HepG2 (cell line): Measurements from ENCODE around the gene OGFR. TPM values are rescaled to one million over a fixed set of nuclear protein-coding genes. Genes with fewer than 3 reads are reported as not detected.

Experiments
- ARHGAP35 ChIP-seq: sonication (generic); formaldehyde crosslinking; IDR thresholded peaks from 2 replicates; pipeline ENCODE4 v1.9.0; 2022; ENCODE audit warnings: mild to moderate bottlenecking, inconsistent platforms, moderate library complexity, missing genetic modification reagents, borderline replicate concordance
- HES4 ChIP-seq: sonication (generic); formaldehyde crosslinking; IDR thresholded peaks from 2 replicates; pipeline ENCODE4 v1.9.0; 2021; ENCODE audit warnings: mild to moderate bottlenecking, missing genetic modification reagents, borderline replicate concordance
- HOXA9 ChIP-seq: sonication (generic); formaldehyde crosslinking; IDR thresholded peaks from 2 replicates; pipeline ENCODE4 v1.8.1; 2022; ENCODE audit warnings: missing genetic modification reagents, mild to moderate bottlenecking, moderate library complexity, borderline replicate concordance
- KAT7 ChIP-seq: IDR thresholded peaks from 2 replicates; pipeline ENCODE4 v1.6.1; 2018; ENCODE audit warnings: borderline replicate concordance, missing compliant biosample characterization
- MAFK ChIP-seq, 2 experiments: IDR thresholded peaks in 1 of 2; conservative IDR thresholded peaks in 1 of 2; 2 replicates each; pipeline ENCODE4 v1.6.1; 2011; ENCODE audit warnings: improper control_type of control experiment in 2 of 2, low read length in 2 of 2
- PHF21A ChIP-seq: sonication (generic); formaldehyde crosslinking; IDR thresholded peaks from 2 replicates; pipeline ENCODE4 v1.5.0; 2020; ENCODE audit warnings: mild to moderate bottlenecking, missing genetic modification reagents
- RARG ChIP-seq: sonication (generic); formaldehyde crosslinking; IDR thresholded peaks from 2 replicates; pipeline ENCODE4 v1.4.0; 2020; ENCODE audit warnings: low read depth, mild to moderate bottlenecking, missing genetic modification reagents
- SP1 ChIP-seq, 2 experiments: fragments of 450-650 bp in 1 of 2; sonication (generic) in 1 of 2; formaldehyde crosslinking in 1 of 2; IDR thresholded peaks; 2 replicates each; pipeline versions ENCODE4 v1.4.0 to v1.6.1; 2016 to 2020; ENCODE audit warnings: missing genetic modification reagents in 1 of 2
- TEAD2 ChIP-seq: sonication (generic); formaldehyde crosslinking; IDR thresholded peaks from 2 replicates; pipeline ENCODE4 v1.9.0; 2021; ENCODE audit warnings: missing genetic modification reagents
- TEF ChIP-seq: sonication (generic); formaldehyde crosslinking; IDR thresholded peaks from 2 replicates; pipeline ENCODE4 v1.5.0; 2020; ENCODE audit warnings: missing genetic modification reagents
- TERF1 ChIP-seq: sonication (generic); formaldehyde crosslinking; IDR thresholded peaks from 2 replicates; pipeline ENCODE4 v1.8.0; 2022; ENCODE audit warnings: mild to moderate bottlenecking, missing genetic modification reagents, moderate library complexity
- YY1 ChIP-seq: IDR thresholded peaks from 2 replicates; pipeline ENCODE4 v1.6.1; 2011; ENCODE audit warnings: low read length, low read depth, moderate library complexity, mild to moderate bottlenecking; ENCODE audit not compliant: insufficient read depth, insufficient replicate concordance
- ZBTB1 ChIP-seq: sonication (generic); formaldehyde crosslinking; IDR thresholded peaks from 2 replicates; pipeline ENCODE4 v1.4.0; 2020; ENCODE audit warnings: missing genetic modification reagents, borderline replicate concordance
- ZNF142 ChIP-seq: sonication (generic); formaldehyde crosslinking; IDR thresholded peaks from 2 replicates; pipeline ENCODE4 v1.4.0; 2020; ENCODE audit warnings: missing genetic modification reagents
- ZNF280B ChIP-seq: sonication (generic); formaldehyde crosslinking; IDR thresholded peaks from 2 replicates; pipeline ENCODE4 v1.5.0; 2020; ENCODE audit warnings: missing genetic modification reagents, mild to moderate bottlenecking, borderline replicate concordance
- ZNF33A ChIP-seq: sonication (generic); formaldehyde crosslinking; IDR thresholded peaks from 2 replicates; pipeline ENCODE4 v1.5.1; 2020; ENCODE audit warnings: missing genetic modification reagents, mild to moderate bottlenecking, moderate library complexity, borderline replicate concordance
- ZNF766 ChIP-seq: sonication (generic); formaldehyde crosslinking; IDR thresholded peaks from 2 replicates; pipeline ENCODE4 v1.5.0; 2020; ENCODE audit warnings: missing genetic modification reagents, borderline replicate concordance
- ZNF772 ChIP-seq: sonication (generic); formaldehyde crosslinking; IDR thresholded peaks from 2 replicates; pipeline ENCODE4 v1.5.0; 2020; ENCODE audit warnings: mild to moderate bottlenecking, missing genetic modification reagents
- polyA plus RNA-seq, 8 experiments: library from polyadenylated mRNA; depleted of rRNA in 3 of 8; stranded (reverse) in 7 of 8; unstranded in 1 of 8; fragments of >200 nt; fragmentation: Illumina TruSeq in 4 of 8; extraction: Trizol in 4 of 8; gene quantifications; 2 replicates each; pipeline versions ENCODE4 v1.2.1 to v1.2.3, GENCODE V29; 2011 to 2016; ENCODE audit warnings: low read depth in 4 of 8, missing spikeins in 1 of 8, mixed read lengths in 1 of 8; ENCODE audit not compliant: insufficient read depth in 1 of 8
- total RNA-seq, 5 experiments: library from RNA; depleted of rRNA; stranded (reverse); fragments of >200 nt; fragmentation: Illumina TruSeq; extraction: Trizol; gene quantifications; 2 replicates each; pipeline ENCODE4 v1.2.3, GENCODE V29; 2016; ENCODE audit warnings: low read depth in 1 of 5

Gene OGFR
- total and polyA plus RNA-seq, 2 of the 13 experiments (the other 11 are each of a cell fraction or from before 2014, with no cell fraction given) = 47.7 to 81.8 TPM

GRCh38 chr20:62793757-62794006 is 11.0 kb upstream of the OGFR start (continued):
- TF ChIP-seq SP1 (IDR thresholded peaks at IDR 0.05) = no peak
- TF ChIP-seq SP1 (CRISPR knock-in tag; IDR thresholded peaks at IDR 0.05) = no peak
- TF ChIP-seq HES4 = no peak
- no peak for TF ChIP-seq ZNF772 (CRISPR knock-in tag)
- no peak for TF ChIP-seq HOXA9 (CRISPR knock-in tag)
- TF ChIP-seq YY1 = no peak
- no peak for TF ChIP-seq TEAD2 (CRISPR knock-in tag)
- no peak; the same call in 1 of the 2 replicates for TF ChIP-seq ZNF33A (CRISPR knock-in tag)
- TF ChIP-seq MAFK (conservative IDR thresholded peaks at IDR 0.05 in 1 of 2, IDR thresholded peaks at IDR 0.05 in 1 of 2; ENCODE audit: low read length in 2 of 2) = no peak
- no peak for TF ChIP-seq RARG (CRISPR knock-in tag)
- TF ChIP-seq ZNF280B (CRISPR knock-in tag) = peak; percentile 63; the same call in 1 of the 2 replicates
- 0 out of 2 replicates have a peak, but pooled peaks have one; percentile 16 for TF ChIP-seq KAT7 (CRISPR knock-in tag)
- peak; percentile 78; the same call in 1 of the 2 replicates for TF ChIP-seq ARHGAP35 (CRISPR knock-in tag)
- no peak for TF ChIP-seq ZBTB1 (CRISPR knock-in tag)
- 0 out of 2 replicates have a peak, but pooled peaks have one; percentile 31 for TF ChIP-seq ZNF142 (CRISPR knock-in tag)
- peak; percentile 19; the same call in 1 of the 2 replicates for TF ChIP-seq ZNF766 (CRISPR knock-in tag)
- TF ChIP-seq PHF21A = no peak
- no peak for TF ChIP-seq TEF (CRISPR knock-in tag)
- no peak for TF ChIP-seq TERF1 (CRISPR knock-in tag)
